ENCODE data around the gene STARD3.

DNA sequence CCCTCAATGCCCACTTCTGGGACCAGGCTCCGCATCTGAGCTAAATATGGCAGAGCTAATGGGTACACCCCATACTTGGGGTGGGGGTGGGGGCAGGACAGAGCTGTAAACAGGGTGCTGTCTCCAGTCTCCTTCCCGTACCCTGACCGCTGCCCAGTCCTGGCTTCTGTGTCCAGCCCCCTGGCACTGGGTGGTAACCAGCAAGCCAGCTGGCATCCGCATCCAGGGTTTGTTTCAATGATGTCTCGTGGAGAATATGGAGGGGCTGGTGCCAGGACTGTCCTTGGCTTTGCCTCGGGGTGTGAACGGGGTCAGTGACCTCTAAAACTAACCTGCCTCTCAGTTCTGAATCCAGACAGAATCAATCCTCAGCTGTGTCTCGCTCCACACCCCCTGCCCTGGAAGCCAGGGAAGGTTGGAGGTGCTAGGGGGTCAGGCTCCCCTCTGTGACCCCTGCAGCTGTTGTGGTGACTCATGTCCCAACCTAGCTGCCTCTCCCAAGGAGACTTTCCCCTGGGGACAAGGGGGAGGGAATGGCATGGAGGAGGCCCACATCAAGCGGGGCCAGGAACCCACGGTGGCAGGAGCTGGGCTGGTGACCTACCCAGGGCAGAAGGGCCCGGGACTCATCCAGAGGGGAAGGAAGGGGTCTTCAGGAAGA lies 29.8 kb downstream of the STARD3 start:
- no peak for TF ChIP-seq POLR2A (IDR thresholded peaks at IDR 0.05)
- TF ChIP-seq, protein P1, sequence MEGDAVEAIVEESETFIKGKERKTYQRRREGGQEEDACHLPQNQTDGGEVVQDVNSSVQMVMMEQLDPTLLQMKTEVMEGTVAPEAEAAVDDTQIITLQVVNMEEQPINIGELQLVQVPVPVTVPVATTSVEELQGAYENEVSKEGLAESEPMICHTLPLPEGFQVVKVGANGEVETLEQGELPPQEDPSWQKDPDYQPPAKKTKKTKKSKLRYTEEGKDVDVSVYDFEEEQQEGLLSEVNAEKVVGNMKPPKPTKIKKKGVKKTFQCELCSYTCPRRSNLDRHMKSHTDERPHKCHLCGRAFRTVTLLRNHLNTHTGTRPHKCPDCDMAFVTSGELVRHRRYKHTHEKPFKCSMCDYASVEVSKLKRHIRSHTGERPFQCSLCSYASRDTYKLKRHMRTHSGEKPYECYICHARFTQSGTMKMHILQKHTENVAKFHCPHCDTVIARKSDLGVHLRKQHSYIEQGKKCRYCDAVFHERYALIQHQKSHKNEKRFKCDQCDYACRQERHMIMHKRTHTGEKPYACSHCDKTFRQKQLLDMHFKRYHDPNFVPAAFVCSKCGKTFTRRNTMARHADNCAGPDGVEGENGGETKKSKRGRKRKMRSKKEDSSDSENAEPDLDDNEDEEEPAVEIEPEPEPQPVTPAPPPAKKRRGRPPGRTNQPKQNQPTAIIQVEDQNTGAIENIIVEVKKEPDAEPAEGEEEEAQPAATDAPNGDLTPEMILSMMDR (IDR thresholded peaks at IDR 0.05) = no peak

All from right lobe of liver (tissue), 4 donors.